A673 (cell line): ENCODE measurements around the gene MAGEF1. TPM values are rescaled to one million over a fixed set of nuclear protein-coding genes. Genes with fewer than 3 reads are reported as not detected.

ENCODE experiments used
- BruUV-seq: library from RNA; stranded (reverse); fragments of 400-500 nt; replicated peaks from 2 replicates; lab custom pipeline; 2021; lab: Mats Ljungman, UMichigan
- CTCF ChIA-PET: fragments of 300-600 bp; sonication (Branson Sonifier 250); formaldehyde crosslinking; loops from one replicate; lab custom pipeline; 2022; ENCODE audit warnings: antibody characterized with exemption; lab: Charles Lee
- POLR2A ChIA-PET: fragments of 300-600 bp; sonication (Branson Sonifier 250); formaldehyde crosslinking; loops from one replicate; lab custom pipeline; 2022; ENCODE audit warnings: antibody characterized with exemption; ENCODE audit not compliant: low non-redundant PET; lab: Charles Lee
- DNase-seq: peaks from one replicate; pipeline ENCODE4 v3.0.0-alpha.2; 2015; ENCODE audit warnings: low spot score
- H3K27ac ChIP-seq: fragments of 200-600 bp; sonication (generic); 2 replicates; pipeline ENCODE4 v1.5.1; 2016; ENCODE audit warnings: mixed run types, low read depth, mild to moderate bottlenecking, mixed read lengths, antibody characterized with exemption, low read length; ENCODE audit not compliant: poor library complexity, severe bottlenecking
- H3K27me3 ChIP-seq: fragments of 200-600 bp; sonication (generic); replicated peaks from 2 replicates; pipeline ENCODE4 v1.6.1; 2017; ENCODE audit warnings: mixed run types, low read depth, mild to moderate bottlenecking, mixed read lengths, antibody characterized with exemption, low read length; ENCODE audit not compliant: insufficient read depth, poor library complexity
- H3K36me3 ChIP-seq: fragments of 200-600 bp; sonication (generic); 2 replicates; pipeline ENCODE4 v1.6.1; 2016; ENCODE audit warnings: mixed run types, mild to moderate bottlenecking, mixed read lengths, antibody characterized with exemption, low read length; ENCODE audit not compliant: insufficient read depth, poor library complexity, severe bottlenecking
- H3K4me1 ChIP-seq: fragments of 200-600 bp; sonication (generic); 2 replicates; pipeline ENCODE4 v1.6.1; 2017; ENCODE audit warnings: mixed run types, mild to moderate bottlenecking, mixed read lengths, antibody characterized with exemption, low read length; ENCODE audit not compliant: insufficient read depth, poor library complexity, severe bottlenecking
- H3K4me3 ChIP-seq: fragments of 200-600 bp; sonication (generic); 2 replicates; pipeline ENCODE4 v1.5.1; 2016; ENCODE audit warnings: low read depth, mixed run types, mild to moderate bottlenecking, mixed read lengths, low read length; ENCODE audit not compliant: poor library complexity, severe bottlenecking
- H3K9me3 ChIP-seq: fragments of 200-600 bp; sonication (generic); 2 replicates; pipeline ENCODE4 v1.6.1; 2016; ENCODE audit warnings: mixed run types, low read depth, mild to moderate bottlenecking, mixed read lengths, antibody characterized with exemption, low read length; ENCODE audit not compliant: poor library complexity, severe bottlenecking
- CTCF ChIP-seq: fragments of 300-800, 200-600 bp; sonication (generic); conservative IDR thresholded peaks from 2 replicates; pipeline ENCODE4 v1.5.1; 2017; ENCODE audit warnings: low read depth, mild to moderate bottlenecking, antibody characterized with exemption, low read length, moderate library complexity, mixed read lengths
- EZH2 ChIP-seq: fragments of 200-600 bp; sonication (generic); IDR thresholded peaks from 2 replicates; pipeline ENCODE4 v1.6.1; 2017; ENCODE audit warnings: borderline replicate concordance, low read depth, mild to moderate bottlenecking, mixed read lengths, antibody characterized with exemption, low read length; ENCODE audit not compliant: poor library complexity, severe bottlenecking
- intact Hi-C: fragments of 100-400 bp; cut with micrococcal nuclease; formaldehyde crosslinking; loops from one replicate; pipeline ENCODE4 v1.10.0; 2022; ENCODE audit not compliant: unreplicated experiment
- total RNA-seq: library from RNA; stranded (reverse); gene quantifications from 2 replicates; pipeline ENCODE4 v1.2.3, GENCODE V29; 2021

Gene MAGEF1
- total RNA-seq, 1 experiment from 2014 or later: 47.6 TPM

DNA sequence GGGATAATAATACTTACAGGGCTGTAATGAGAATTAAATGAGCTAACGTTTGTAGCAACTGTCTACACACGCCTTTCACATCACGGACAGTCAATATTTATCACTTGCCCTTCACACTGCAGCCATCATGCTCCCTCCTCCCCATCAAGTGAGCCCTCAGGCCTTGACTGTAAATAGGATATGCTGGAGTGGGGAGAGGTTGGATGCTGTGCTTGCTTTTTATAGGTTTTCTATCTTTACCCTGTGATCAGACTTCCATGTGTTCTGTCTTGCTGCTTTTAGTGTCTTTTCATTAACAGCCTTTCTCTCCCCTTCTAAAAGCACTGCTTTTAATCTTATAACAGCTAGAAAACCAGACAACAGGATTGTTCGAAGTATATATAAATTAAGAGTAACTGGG is 12.8 kb upstream of the MAGEF1 start:
- no peaks in the 10 kb centered on the region for H3K4me1 ChIP-seq
- POLR2A ChIA-PET: interaction anchor here (0.6 kb wide), 1 partner anchor 169 kb away, joined by 5 read pairs; no protein-coding TSS in a partner anchor
- DNase-seq: no peak
- CTCF ChIA-PET: no interaction called here
- H3K4me3 ChIP-seq: no peak overlapping the region
- intact Hi-C loops: no loop called here
- H3K36me3 ChIP-seq: no peaks in the 10 kb centered on the region
- H3K9me3 ChIP-seq: no peaks in the 10 kb centered on the region
- no TSS peak for BruUV-seq
- no peaks in the 10 kb centered on the region for H3K27me3 ChIP-seq
- TF ChIP-seq EZH2 (no peak), CTCF (no peak)
- no peak overlapping the region for H3K27ac ChIP-seq

GRCh38 chr3:184719709-184720108 is 7.8 kb upstream of the MAGEF1 start:
- CTCF ChIA-PET: no interaction called here
- no peak overlapping the region for H3K27ac ChIP-seq
- BruUV-seq: no TSS peak
- no peaks in the 10 kb centered on the region for H3K36me3 ChIP-seq
- H3K27me3 ChIP-seq: no peaks in the 10 kb centered on the region
- H3K4me1 ChIP-seq: peaks cover 33% of the 10 kb centered on the region
- no peaks in the 10 kb centered on the region for H3K9me3 ChIP-seq
- intact Hi-C loops: no loop called here
- no peak overlapping the region for H3K4me3 ChIP-seq
- no peak for TF ChIP-seq EZH2
- no peak for DNase-seq
- POLR2A ChIA-PET: no interaction called here

DNA sequence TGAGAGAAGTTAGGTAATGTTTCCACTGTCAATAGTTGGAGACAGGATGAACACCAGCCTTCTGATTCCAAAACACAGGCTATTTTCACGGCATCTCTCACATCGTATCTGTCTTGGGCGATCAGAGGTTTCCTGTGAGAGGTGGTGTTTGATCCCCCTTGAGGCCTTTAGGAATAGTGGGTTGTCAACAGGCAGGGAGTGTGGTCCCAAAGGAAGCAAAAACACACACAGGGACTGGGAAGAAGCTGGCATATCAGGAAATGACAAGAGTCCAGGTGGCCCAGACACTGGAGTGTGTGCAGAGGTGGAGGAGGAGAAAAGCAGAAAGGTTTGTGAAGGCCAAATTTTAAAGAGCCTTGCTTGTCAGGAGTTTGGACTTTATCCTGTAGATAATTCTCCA is 6.6 kb upstream of the MAGEF1 start:
- Histone ChIP-seq H3K4me3 (no peak overlapping the region), H3K9me3 (no peaks in the 10 kb centered on the region), H3K27ac (no peak overlapping the region), H3K4me1 (peaks cover 38% of the 10 kb centered on the region), H3K36me3 (no peaks in the 10 kb centered on the region), H3K27me3 (no peaks in the 10 kb centered on the region)
- DNase-seq: no peak
- intact Hi-C loops: no loop called here
- CTCF ChIA-PET: no interaction called here
- POLR2A ChIA-PET: interaction anchor here (0.7 kb wide), 1 partner anchor 71 kb away, joined by 3 read pairs; no protein-coding TSS in a partner anchor
- TF ChIP-seq EZH2: no peak
- TF ChIP-seq CTCF: no peak
- BruUV-seq: no TSS peak
